GM21367 (cell line): ENCODE results near the gene KCNG2.

Source experiments
- ATAC-seq: cut with Tn5 transposase; IDR thresholded peaks from one replicate; pipeline ENCODE4 v1.9.1; 2021; ENCODE audit not compliant: unreplicated experiment

The KCNG2 gene

GRCh38 chr18:79903787-79904356 lies 106.1 kb downstream of the KCNG2 start:
- no peak for ATAC-seq

GRCh38 chr18:79904357-79905147 lies 106.8 kb downstream of the KCNG2 start:
- ATAC-seq: no peak

- ATAC-seq: no peak
Observed at GRCh38 chr18:79905389-79905911, 107.7 kb downstream of the KCNG2 start.

GRCh38 chr18:79905993-79906392 lies 108.3 kb downstream of the KCNG2 start:
- ATAC-seq: no peak

- ATAC-seq: no peak
Observed at GRCh38 chr18:79906706-79907105, 109.0 kb downstream of the KCNG2 start.

- no peak for ATAC-seq
Observed at GRCh38 chr18:79910563-79911343, 113.0 kb downstream of the KCNG2 start.

- ATAC-seq: no peak
Observed at GRCh38 chr18:79911344-79912270, 113.9 kb downstream of the KCNG2 start.

GRCh38 chr18:79912409-79912991 lies 114.8 kb downstream of the KCNG2 start:
- ATAC-seq: no peak

- no peak for ATAC-seq
Observed at GRCh38 chr18:79912994-79913831, 115.5 kb downstream of the KCNG2 start.

GRCh38 chr18:79914614-79915160 lies 116.9 kb downstream of the KCNG2 start:
- no peak for ATAC-seq

- ATAC-seq: no peak
Observed at GRCh38 chr18:79915161-79916127, 117.7 kb downstream of the KCNG2 start.

- no peak for ATAC-seq
Observed at GRCh38 chr18:79916128-79916494, 118.4 kb downstream of the KCNG2 start.

GRCh38 chr18:79916546-79917168 lies 118.9 kb downstream of the KCNG2 start:
- ATAC-seq: no peak

- no peak for ATAC-seq
Observed at GRCh38 chr18:79917169-79917852, 119.6 kb downstream of the KCNG2 start.

- no peak for ATAC-seq
Observed at GRCh38 chr18:79917853-79918614, 120.3 kb downstream of the KCNG2 start.

- no peak for ATAC-seq
Observed at GRCh38 chr18:79918615-79919011, 120.9 kb downstream of the KCNG2 start.
